Endothelial cell of umbilical vein (primary cell): Measurements from ENCODE around the gene CEMIP.

ENCODE experiments used
- CTCF ChIP-seq, 2 donors: IDR thresholded peaks; 1 replicate in 1 of 2; 2 replicates in 1 of 2; pipeline ENCODE4 v1.5.1; 2011; ENCODE audit warnings: low read length in 2 of 2, mild to moderate bottlenecking in 2 of 2, moderate library complexity in 2 of 2, control low read depth in 1 of 2, inconsistent platforms in 1 of 2, low read depth in 1 of 2; ENCODE audit not compliant: insufficient read depth in 1 of 2; ENCODE audit errors: extremely low read depth in 1 of 2
- EZH2 ChIP-seq: IDR thresholded peaks from 2 replicates; pipeline ENCODE4 v1.6.1; 2012; ENCODE audit warnings: borderline replicate concordance, low read depth, mild to moderate bottlenecking, moderate library complexity, low read length, inconsistent platforms; ENCODE audit not compliant: severe bottlenecking
- MAX ChIP-seq: IDR thresholded peaks from 2 replicates; pipeline ENCODE4 v1.6.1; 2011; ENCODE audit not compliant: insufficient read depth, insufficient read length
- POLR2AphosphoS5 ChIP-seq: IDR thresholded peaks from 2 replicates; pipeline ENCODE4 v1.6.1; 2012; ENCODE audit warnings: low read depth, mild to moderate bottlenecking, control low read depth, low read length, moderate library complexity; ENCODE audit not compliant: insufficient read depth

- TF ChIP-seq EZH2: no peak
- no peak for TF ChIP-seq CTCF (IDR thresholded peaks at IDR 0.05; ENCODE audit: extremely low read depth in 1 of 2, insufficient read depth in 1 of 2, low read depth in 1 of 2, low read length in 2 of 2)
- TF ChIP-seq MAX: no peak
- TF ChIP-seq POLR2AphosphoS5: no peak
Observed at GRCh38 chr15:80835336-80835735, 56.2 kb downstream of the CEMIP start.
